Activated CD4-positive, alpha-beta T cell treated with anti-CD3 and anti-CD28 coated beads, Interleukin-2, amount 50 U/mL, for 16 hours (primary cell): ENCODE data around the gene GRAMD2B.
"Not testable (repeated sequence)": the region's sequence is repeated elsewhere in the genome, so short reads cannot be mapped to it uniquely, and the experiment has no call there.

Experiments used
- DNase-seq: peaks from one replicate; pipeline ENCODE4 v3.0.0-alpha.2; 2020

The GRAMD2B gene

GRCh38 chr5:126514558-126515141 lies 91.4 kb downstream of the GRAMD2B start:
- DNase-seq: no peak

GRCh38 chr5:126515337-126515736 lies 92.1 kb downstream of the GRAMD2B start:
- DNase-seq: no peak

- DNase-seq: no peak
These were observed 92.9 kb downstream of the GRAMD2B start for GRCh38 chr5:126516133-126516532.

GRCh38 chr5:126516852-126517251 lies 93.6 kb downstream of the GRAMD2B start:
- DNase-seq: no peak

GRCh38 chr5:126519223-126519622 lies 96.0 kb downstream of the GRAMD2B start:
- not testable (repeated sequence) for DNase-seq

- no peak for DNase-seq
These were observed 96.7 kb downstream of the GRAMD2B start for GRCh38 chr5:126519637-126520592.

GRCh38 chr5:126520593-126520953 lies 97.4 kb downstream of the GRAMD2B start:
- DNase-seq: no peak

GRCh38 chr5:126521130-126521529 lies 97.9 kb downstream of the GRAMD2B start:
- no peak for DNase-seq

GRCh38 chr5:126523818-126524510 lies 100.8 kb downstream of the GRAMD2B start:
- DNase-seq: no peak

GRCh38 chr5:126525630-126526245 lies 102.5 kb downstream of the GRAMD2B start:
- no peak for DNase-seq

- DNase-seq: no peak
These were observed 103.3 kb downstream of the GRAMD2B start for GRCh38 chr5:126526493-126526892.

GRCh38 chr5:126527158-126527557 lies 103.9 kb downstream of the GRAMD2B start:
- no peak for DNase-seq

- DNase-seq: no peak
These were observed 104.7 kb downstream of the GRAMD2B start for GRCh38 chr5:126527892-126528291.

- no peak for DNase-seq
These were observed 108.4 kb downstream of the GRAMD2B start for GRCh38 chr5:126531543-126532120.

- DNase-seq: no peak
These were observed 111.3 kb downstream of the GRAMD2B start for GRCh38 chr5:126534553-126534952.

GRCh38 chr5:126535856-126536545 lies 112.8 kb downstream of the GRAMD2B start:
- no peak for DNase-seq

- DNase-seq: no peak
These were observed 113.7 kb downstream of the GRAMD2B start for GRCh38 chr5:126536874-126537273.

- no peak for DNase-seq
These were observed 115.4 kb downstream of the GRAMD2B start for GRCh38 chr5:126538579-126538978.

GRCh38 chr5:126540631-126541030 lies 117.4 kb downstream of the GRAMD2B start:
- no peak for DNase-seq

- no peak for DNase-seq
These were observed 119.2 kb downstream of the GRAMD2B start for GRCh38 chr5:126542441-126542840.

- DNase-seq: no peak
These were observed 119.8 kb downstream of the GRAMD2B start for GRCh38 chr5:126543009-126543408.

GRCh38 chr5:126543660-126544059 lies 120.5 kb downstream of the GRAMD2B start:
- DNase-seq: no peak
